ENCODE data around the gene HOXB2.
"Not testable (repeated sequence)": the region's sequence is repeated elsewhere in the genome, so short reads cannot be mapped to it uniquely, and the experiment has no call there.

HOXB2 gene

GRCh38 chr17:48541036-48541576, 3.8 kb downstream of the HOXB2 start:
- no peak for DNase-seq (ENCODE audit: low read depth)

- DNase-seq (ENCODE audit: low read depth) = no peak
These were observed 4.7 kb downstream of the HOXB2 start for GRCh38 chr17:48540213-48540612.

GRCh38 chr17:48539177-48539576, 5.7 kb downstream of the HOXB2 start:
- DNase-seq (ENCODE audit: low read depth) = peak; percentile 82

DNA sequence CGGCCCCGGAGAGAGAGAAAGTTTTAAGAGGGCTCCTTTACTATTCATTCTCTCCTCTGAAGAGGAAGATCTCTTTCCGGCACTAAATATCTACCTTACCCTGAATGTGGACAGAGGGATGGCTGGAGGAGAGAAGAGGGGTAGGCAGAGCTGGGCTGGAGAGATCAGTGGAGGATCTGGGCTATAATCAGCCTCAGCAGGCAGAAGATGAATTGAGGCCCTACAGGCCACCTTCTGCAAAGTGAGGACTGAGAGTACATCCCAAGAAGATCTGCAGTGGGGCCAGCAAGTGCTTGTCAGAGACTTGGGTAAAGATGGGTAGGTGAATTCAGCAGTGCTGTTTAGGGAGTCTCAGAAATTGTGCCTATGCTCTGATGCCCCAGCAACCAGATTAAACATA, 7.6 kb downstream of the HOXB2 start:
- DNase-seq (ENCODE audit: low read depth) = no peak

DNA sequence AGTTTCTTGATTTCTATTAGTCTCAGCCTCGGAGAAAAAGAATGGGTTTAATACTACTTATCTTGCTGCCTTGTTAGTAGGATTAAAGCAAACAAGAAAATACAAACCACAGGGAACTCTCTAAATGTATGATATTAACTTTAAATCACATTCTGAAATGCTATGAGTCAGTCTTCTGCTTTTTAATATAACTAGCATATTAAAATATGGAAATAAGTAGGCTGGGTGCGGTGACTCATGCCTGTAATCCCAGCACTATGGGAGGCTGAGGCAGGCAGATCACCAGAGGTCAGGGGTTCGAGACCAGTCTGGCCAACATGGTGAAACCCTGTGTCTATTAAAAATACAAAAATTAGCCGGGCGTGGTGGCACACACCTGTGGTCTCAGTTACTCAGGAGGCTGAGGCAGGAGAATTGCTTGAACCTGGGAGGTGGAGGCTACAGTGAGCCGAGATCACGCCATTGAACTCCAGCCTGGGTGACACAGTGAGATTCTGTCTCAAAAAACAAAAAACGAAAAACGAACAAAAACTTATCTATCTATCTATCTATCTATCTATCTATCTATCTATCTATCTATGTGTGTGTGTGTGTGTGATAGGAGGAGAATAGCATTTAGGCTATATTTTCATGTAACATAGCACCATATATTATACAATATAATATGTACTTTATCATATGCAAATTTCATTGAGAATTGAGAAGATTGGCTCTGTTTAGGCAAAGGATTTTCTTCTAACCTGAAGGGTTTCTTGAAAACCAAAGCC, 8.9 kb downstream of the HOXB2 start:
- DNase-seq (ENCODE audit: low read depth) = not testable (repeated sequence)

DNA sequence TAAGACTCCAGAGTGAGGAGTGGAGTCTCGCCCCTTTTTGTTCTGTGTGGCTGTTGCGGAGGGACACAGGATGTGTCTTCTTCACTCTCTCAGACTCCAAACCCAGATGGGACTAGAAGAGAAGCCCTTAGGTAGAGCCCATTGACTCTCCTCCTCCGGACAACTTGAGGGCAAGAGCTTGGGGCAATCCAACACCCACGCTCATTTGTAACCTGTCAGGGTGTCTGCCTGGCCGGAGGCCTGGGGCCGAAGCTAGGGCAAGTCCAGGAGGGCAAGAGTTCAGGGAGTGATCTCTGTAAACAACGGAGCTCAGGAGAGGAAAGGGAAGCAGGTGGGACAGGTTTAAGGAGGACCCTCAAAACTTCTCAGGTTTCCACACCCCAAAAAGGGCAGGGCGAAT, 12.6 kb downstream of the HOXB2 start:
- DNase-seq (ENCODE audit: low read depth) = no peak

- no peak for DNase-seq (ENCODE audit: low read depth)
These were observed 14.0 kb downstream of the HOXB2 start, which contains the start of gene HOXB1 for GRCh38 chr17:48530887-48531272. Gene HOXB1, minus strand, starts transcription at chr17:48531011. Its CDS starts 107 bp downstream, at chr17:48530904.

GRCh38 chr17:48530208-48530886, 14.6 kb downstream of the HOXB2 start:
- no peak for DNase-seq (ENCODE audit: low read depth)

DNA sequence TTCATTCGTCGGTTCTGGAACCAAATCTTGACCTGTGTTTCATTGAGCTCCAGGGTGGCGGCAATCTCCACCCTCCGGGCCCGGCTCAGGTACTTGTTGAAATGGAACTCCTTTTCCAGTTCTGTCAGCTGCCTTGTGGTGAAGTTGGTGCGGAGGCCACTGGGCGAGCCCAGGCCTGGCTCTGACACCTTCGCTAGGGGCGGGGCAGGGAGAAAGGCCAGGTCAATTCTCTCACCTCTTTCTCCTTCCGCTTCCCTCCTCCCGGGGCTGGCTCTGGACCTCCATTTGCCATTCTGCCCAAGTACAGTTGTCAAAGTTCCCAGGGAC, 15.3 kb downstream of the HOXB2 start:
- DNase-seq (ENCODE audit: low read depth) = no peak

- no peak for DNase-seq (ENCODE audit: low read depth)
These were observed 15.8 kb downstream of the HOXB2 start for GRCh38 chr17:48528936-48529682.

- no peak for DNase-seq (ENCODE audit: low read depth)
These were observed 16.6 kb downstream of the HOXB2 start for GRCh38 chr17:48528153-48528935.

- DNase-seq (ENCODE audit: low read depth) = no peak
These were observed 17.4 kb downstream of the HOXB2 start for GRCh38 chr17:48527547-48527932.

DNA sequence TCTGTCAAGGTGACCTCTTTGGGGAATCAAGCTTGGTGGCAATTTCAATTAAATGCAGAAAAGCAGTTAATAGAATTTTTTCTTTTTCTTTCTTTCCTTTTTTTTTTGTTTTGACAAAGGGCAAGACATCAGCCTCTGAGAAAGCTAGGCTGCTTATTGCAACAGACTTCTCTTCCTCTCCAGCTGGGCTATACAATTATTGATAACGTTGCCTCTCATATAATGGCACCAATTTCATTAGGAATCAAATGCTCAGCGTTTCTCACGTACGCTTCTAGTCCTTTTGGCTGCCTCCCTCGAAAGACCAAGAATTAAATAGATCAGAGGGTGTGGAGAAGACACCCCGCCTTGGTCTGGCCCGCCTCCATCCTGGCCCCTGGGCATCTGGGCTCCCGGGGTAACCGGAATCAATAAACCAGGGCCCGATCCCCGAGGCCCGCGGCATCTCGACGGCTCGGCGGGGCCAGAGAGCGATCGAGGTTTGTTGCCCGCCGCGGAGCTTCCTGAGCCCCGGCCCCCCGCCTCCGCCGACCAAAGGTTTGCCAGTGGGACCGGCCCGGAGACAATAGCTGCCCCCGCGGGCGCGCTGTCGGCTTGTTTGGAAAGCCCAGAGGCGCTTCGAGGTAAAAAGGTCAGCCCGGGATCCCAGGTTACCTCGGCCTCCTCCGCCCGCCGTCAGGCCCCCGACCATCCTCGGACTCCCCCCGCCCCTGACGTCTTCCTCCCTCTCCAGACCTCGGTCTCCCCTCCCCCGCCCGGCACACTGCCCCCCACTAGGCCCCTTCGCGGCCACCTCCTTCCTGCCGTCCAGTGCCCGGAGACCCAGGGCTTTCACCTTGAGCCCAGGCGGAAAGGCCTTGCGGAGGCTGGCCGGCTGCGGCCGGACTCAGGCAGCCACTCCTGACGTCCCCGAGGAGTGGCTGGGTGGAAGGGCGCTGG, 18.0 kb downstream of the HOXB2 start:
- no peak for DNase-seq (ENCODE audit: low read depth)

- DNase-seq (ENCODE audit: low read depth) = no peak
These were observed 21.9 kb downstream of the HOXB2 start for GRCh38 chr17:48523010-48523409.

DNA sequence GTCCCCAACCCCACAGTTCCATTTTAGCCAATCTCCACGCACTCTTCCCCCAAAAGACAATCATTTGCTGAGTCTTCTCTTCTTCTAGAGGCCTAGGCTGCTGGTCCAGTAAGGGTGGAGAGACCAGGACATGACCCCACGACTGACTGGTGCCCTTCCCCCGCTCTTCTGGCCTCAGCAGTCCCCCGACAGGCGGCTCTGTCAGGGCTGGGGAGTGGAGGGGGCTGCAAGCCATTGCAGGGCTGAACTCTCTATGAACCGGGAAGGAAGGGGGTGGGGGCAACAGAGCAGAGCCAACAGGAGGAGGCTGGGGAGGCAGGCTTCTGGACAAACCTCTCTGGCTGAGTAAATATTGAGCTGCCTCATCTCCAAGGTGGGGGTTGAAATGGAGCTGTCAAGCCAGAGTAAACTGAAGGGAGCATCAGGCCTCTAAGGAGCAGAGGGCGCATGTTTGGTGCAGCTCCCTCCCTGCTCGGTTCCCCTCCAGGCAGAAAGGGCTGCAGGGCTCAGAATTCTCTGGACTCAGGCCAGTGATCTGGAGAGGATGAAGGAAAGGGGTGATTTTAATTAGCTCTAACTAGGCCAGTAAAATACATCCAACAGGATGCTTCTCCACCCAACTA, 22.8 kb downstream of the HOXB2 start:
- DNase-seq (ENCODE audit: low read depth) = peak; percentile 32

- DNase-seq (ENCODE audit: low read depth) = peak; percentile 51
These were observed 24.3 kb downstream of the HOXB2 start for GRCh38 chr17:48520631-48521079.

GRCh38 chr17:48519427-48519826, 25.5 kb downstream of the HOXB2 start:
- DNase-seq (ENCODE audit: low read depth) = no peak

DNA sequence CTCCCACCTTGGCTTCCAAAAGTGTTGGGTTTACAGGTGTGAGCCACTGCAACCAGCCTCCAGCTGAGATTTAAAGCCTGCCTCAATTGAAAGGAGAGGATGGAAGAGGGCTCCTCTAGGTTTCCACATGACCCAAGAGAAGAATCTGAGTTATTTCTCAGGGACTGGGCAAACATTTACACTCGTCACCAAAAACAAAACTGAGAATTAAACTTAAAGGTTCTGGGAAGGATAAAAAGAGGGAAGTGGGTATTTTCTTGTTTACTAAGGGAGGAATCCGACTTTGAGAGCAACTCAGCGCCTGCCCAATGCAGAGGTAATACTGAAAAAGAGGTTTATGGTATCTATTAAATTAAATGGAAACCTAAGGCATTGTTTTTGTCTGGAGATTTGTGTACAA, 27.4 kb downstream of the HOXB2 start:
- no peak for DNase-seq (ENCODE audit: low read depth)

DNA sequence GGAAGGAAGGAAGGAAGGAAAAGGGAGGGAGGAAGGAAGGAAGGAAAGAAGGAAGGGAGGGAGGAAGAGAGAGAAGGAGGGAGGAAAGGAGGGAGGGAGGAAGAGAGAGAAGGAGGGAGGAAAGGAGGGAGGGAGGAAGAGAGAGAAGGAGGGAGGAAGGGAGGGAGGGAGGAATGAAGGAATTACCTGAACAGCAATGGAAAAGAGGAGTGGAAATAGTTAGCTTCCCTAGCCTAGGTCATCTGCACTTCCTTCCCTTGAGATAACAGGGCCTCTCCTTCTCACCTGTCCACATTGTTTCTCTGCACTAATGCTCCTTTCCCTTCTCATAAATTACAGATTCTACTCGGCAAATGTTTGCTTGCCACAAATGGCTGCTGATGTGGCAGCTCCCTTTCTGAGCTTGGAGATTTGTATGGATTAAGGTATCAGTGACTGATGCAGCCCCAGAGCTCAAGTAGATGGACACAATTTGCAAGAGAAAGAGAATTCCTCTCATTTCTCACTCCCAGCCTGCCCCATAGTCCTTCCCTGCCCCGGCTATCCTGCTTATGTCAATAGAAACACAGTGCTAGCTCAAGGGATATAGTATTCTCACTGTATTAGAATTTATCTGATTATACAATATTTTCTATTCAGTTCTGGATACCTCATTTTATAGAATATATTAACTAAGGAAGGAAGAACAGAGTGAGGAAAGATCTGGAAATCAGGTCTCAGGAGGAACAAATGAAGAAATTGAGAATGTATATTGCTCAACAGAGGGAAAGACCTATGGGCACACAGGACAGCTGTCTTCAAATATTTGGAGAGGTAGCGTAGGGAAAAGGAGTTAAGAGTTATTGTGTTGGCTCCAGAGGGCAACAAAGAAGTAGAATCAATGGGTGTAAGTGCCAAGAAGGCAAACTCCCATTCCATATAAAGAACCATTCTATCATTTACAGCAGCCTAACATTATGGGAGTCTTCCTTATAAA, 28.7 kb downstream of the HOXB2 start:
- no peak for DNase-seq (ENCODE audit: low read depth)
